ENCODE data around the gene MX2.

DNA sequence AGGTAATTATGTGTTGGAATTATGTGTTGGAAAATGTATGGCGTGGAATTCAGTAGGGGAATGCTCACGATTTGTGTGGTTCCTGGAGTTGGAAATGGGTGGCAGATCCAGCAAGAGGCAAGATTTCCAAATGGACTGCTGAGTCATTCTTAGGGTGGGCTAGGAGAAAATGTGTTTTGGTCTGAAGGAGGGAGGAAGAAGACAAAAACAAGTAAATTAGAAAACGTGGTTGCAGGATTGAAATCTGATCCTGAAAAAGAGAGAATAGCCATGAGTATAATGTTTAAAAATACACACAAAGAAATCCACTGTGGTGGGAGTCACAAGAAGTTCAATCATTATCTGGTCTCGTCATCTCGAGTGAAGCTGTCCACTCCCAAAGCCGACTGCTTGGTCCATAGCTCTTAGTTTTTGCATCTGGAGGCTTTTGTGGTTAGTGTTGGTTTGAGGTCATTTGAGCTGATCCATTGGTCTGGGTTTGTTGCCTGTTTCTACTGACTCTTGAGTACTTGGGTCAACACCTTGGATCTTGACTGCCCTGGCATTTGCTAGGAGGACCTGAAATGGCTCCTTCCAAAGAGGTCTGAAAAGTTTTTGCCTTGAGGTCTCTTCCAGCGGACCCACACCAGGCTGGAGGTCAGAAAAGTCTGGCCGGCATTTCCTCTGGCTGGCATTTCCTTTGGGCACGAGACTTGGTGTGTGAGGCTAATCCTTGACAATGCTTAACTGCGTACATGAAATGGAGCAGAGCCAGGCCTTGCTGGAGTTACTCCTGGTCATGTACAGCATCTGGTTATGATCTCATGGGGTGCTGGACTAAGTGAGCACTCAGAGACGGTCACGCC lies 9.2 kb downstream of the MX2 start:
- TF ChIP-seq, protein P1, sequence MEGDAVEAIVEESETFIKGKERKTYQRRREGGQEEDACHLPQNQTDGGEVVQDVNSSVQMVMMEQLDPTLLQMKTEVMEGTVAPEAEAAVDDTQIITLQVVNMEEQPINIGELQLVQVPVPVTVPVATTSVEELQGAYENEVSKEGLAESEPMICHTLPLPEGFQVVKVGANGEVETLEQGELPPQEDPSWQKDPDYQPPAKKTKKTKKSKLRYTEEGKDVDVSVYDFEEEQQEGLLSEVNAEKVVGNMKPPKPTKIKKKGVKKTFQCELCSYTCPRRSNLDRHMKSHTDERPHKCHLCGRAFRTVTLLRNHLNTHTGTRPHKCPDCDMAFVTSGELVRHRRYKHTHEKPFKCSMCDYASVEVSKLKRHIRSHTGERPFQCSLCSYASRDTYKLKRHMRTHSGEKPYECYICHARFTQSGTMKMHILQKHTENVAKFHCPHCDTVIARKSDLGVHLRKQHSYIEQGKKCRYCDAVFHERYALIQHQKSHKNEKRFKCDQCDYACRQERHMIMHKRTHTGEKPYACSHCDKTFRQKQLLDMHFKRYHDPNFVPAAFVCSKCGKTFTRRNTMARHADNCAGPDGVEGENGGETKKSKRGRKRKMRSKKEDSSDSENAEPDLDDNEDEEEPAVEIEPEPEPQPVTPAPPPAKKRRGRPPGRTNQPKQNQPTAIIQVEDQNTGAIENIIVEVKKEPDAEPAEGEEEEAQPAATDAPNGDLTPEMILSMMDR (conservative IDR thresholded peaks at IDR 0.05 in 1 of 2, IDR thresholded peaks at IDR 0.05 in 1 of 2; ENCODE audit: low read depth in 1 of 2, low read length in 2 of 2): no peak
- no peak for TF ChIP-seq EZH2 (IDR thresholded peaks at IDR 0.05; ENCODE audit: low read length, missing control alignments)

Measured in fibroblast of lung (primary cell).